Measurements from ENCODE around the gene UBE2G2.

UBE2G2 gene

GRCh38 chr21:44723177-44724131 lies 78.2 kb downstream of the UBE2G2 start:
- DNase-seq: peak; percentile 14

- DNase-seq: no peak
Measured at GRCh38 chr21:44722731-44723130, 78.9 kb downstream of the UBE2G2 start.

- no peak for DNase-seq
Measured at GRCh38 chr21:44720170-44720569, 81.5 kb downstream of the UBE2G2 start.
